ENCODE results near the gene DIPK1B. TPM values are rescaled to one million over a fixed set of nuclear protein-coding genes. Genes with fewer than 3 reads are reported as not detected.

The DIPK1B gene
- total RNA-seq, 4 donors from 2014 or later: 5.4 to 37.9 (median 15.8) TPM

- TF ChIP-seq CTCF (IDR thresholded peaks at IDR 0.05) (no peak), EP300 (IDR thresholded peaks at IDR 0.05) (no peak), POLR2A (IDR thresholded peaks at IDR 0.05) (no peak)
- no peaks in the 10 kb centered on the region for H3K9me3 ChIP-seq
- H3K27ac ChIP-seq: no peak overlapping the region
- H3K36me3 ChIP-seq: peaks cover 0 to 61% (median 21%) of the 10 kb centered on the region in 3 donors
- H3K4me1 ChIP-seq: peaks cover 0 to 83% (median 30%) of the 10 kb centered on the region in 4 donors
- no peaks in the 10 kb centered on the region for H3K27me3 ChIP-seq
- no peak for DNase-seq (ENCODE audit: low spot score in 2 of 2)
- no peak overlapping the region for H3K4me3 ChIP-seq
- 63 to 92% methylated on average over 8 to 32 of the region's 32 CpGs for WGBS, 2 donors
Measured at GRCh38 chr9:136723362-136723976, 11.1 kb downstream of the DIPK1B start.

GRCh38 chr9:136723989-136724388 lies 11.6 kb downstream of the DIPK1B start:
- Histone ChIP-seq H3K9me3 (no peaks in the 10 kb centered on the region), H3K4me3 (no peak overlapping the region), H3K27ac (no peak overlapping the region), H3K27me3 (no peaks in the 10 kb centered on the region), H3K4me1 (peaks cover 0 to 84% (median 34%) of the 10 kb centered on the region in 4 donors), H3K36me3 (peaks cover 0 to 61% (median 21%) of the 10 kb centered on the region in 3 donors)
- no peak for DNase-seq (ENCODE audit: low spot score in 2 of 2)
- TF ChIP-seq CTCF (IDR thresholded peaks at IDR 0.05) (no peak), EP300 (IDR thresholded peaks at IDR 0.05) (no peak), POLR2A (IDR thresholded peaks at IDR 0.05) (no peak)
- 90 to 96% methylated on average over 8 of the region's 8 CpGs for WGBS, 2 donors

- no peak overlapping the region for H3K27ac ChIP-seq
- H3K4me3 ChIP-seq: no peak overlapping the region
- peaks cover 0 to 84% (median 31%) of the 10 kb centered on the region in 4 donors for H3K4me1 ChIP-seq
- H3K36me3 ChIP-seq: peaks cover 0 to 61% (median 21%) of the 10 kb centered on the region in 3 donors
- TF ChIP-seq POLR2A (IDR thresholded peaks at IDR 0.05) (no peak), EP300 (IDR thresholded peaks at IDR 0.05) (no peak), CTCF (IDR thresholded peaks at IDR 0.05) (no peak)
- 64 to 69% methylated on average over 7 of the region's 7 CpGs for WGBS, 2 donors
- H3K9me3 ChIP-seq: no peaks in the 10 kb centered on the region
- DNase-seq (ENCODE audit: low spot score in 2 of 2): no peak
- H3K27me3 ChIP-seq: no peaks in the 10 kb centered on the region
Measured at GRCh38 chr9:136724772-136725171, 12.4 kb downstream of the DIPK1B start.

GRCh38 chr9:136725612-136726011 lies 13.2 kb downstream of the DIPK1B start:
- TF ChIP-seq POLR2A (IDR thresholded peaks at IDR 0.05) (no peak), EP300 (IDR thresholded peaks at IDR 0.05) (no peak), CTCF (IDR thresholded peaks at IDR 0.05) (no peak)
- Histone ChIP-seq H3K27ac (peak overlapping the region in 1 of 4 donors; percentile 45), H3K36me3 (peaks cover 0 to 61% (median 21%) of the 10 kb centered on the region in 3 donors), H3K9me3 (no peaks in the 10 kb centered on the region), H3K4me1 (peaks cover 0 to 79% (median 27%) of the 10 kb centered on the region in 4 donors), H3K27me3 (no peaks in the 10 kb centered on the region), H3K4me3 (peak overlapping the region in 1 of 4 donors; percentile 95)
- DNase-seq (ENCODE audit: low spot score in 2 of 2): no peak
- WGBS, 2 donors: 68 to 71% methylated on average over 10 of the region's 10 CpGs

GRCh38 chr9:136726118-136726517 lies 13.7 kb downstream of the DIPK1B start:
- no peak for TF ChIP-seq POLR2A (IDR thresholded peaks at IDR 0.05)
- no peak for TF ChIP-seq EP300 (IDR thresholded peaks at IDR 0.05)
- TF ChIP-seq CTCF (IDR thresholded peaks at IDR 0.05): no peak
- Histone ChIP-seq H3K36me3 (peaks cover 0 to 57% (median 21%) of the 10 kb centered on the region in 3 donors), H3K9me3 (no peaks in the 10 kb centered on the region), H3K27ac (peak overlapping the region in 1 of 4 donors; percentile 45), H3K4me3 (peak overlapping the region in 2 of 4 donors; percentile 64 to 95), H3K4me1 (peaks cover 0 to 74% (median 25%) of the 10 kb centered on the region in 4 donors), H3K27me3 (no peaks in the 10 kb centered on the region)
- WGBS, 2 donors: 73 to 75% methylated on average over 16 of the region's 16 CpGs
- no peak for DNase-seq (ENCODE audit: low spot score in 2 of 2)
